DMS 273 (cell line): ENCODE measurements around the gene STX3.

ENCODE experiments used
- DNase-seq: peaks from one replicate; lab custom pipeline; 2025; ENCODE audit not compliant: unreplicated experiment; lab: John Stamatoyannopoulos, UW

STX3 gene

DNA sequence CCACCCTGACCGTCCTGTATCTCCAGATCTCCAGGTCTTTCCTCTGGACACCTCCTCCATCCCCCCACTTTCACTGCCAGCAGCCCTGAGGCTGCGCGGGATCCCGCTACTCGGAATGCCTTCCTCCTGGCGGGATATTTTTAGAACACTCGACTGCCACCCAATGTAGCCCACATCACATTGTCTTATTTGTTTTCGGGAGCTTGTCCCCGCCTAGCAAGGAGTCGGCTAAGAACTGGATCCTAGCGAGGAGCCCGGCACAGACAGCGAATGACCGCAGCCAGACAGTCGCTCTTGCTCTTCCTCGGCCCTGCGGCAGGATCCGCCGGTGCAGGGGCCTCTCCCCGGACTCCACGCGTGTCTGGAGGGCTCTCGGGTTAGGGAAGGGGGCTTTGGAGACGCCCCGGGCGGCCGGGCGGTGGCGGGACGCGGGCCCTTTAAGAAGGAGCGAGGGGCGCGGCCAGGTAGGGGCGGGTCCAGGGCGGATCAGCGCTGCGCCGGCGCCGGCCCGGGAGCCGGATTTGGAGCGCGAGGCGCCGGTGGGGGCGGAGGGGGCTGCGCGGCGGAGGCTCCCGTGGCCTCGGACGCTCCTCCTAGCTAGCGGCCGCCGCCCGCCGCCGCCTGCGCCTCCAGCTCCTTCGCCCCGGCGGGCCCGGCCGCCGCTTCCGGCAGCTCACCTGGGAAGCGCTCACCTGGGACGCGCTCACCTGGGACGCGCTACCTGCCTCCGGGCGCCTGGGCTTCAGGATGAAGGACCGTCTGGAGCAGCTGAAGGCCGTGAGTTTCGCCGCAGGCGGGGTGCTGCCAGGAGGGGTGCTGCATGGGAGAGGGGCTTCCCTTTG, at the start of gene STX3:
Gene STX3 (plus strand): TSS at position 518 of the 842 bp plus-strand sequence. CDS start 230 bp downstream, at position 748.
- peak; percentile 69 for DNase-seq

- DNase-seq, result no peak
These were observed 48.5 kb upstream of the STX3 start for GRCh38 chr11:59706518-59707285.

DNA sequence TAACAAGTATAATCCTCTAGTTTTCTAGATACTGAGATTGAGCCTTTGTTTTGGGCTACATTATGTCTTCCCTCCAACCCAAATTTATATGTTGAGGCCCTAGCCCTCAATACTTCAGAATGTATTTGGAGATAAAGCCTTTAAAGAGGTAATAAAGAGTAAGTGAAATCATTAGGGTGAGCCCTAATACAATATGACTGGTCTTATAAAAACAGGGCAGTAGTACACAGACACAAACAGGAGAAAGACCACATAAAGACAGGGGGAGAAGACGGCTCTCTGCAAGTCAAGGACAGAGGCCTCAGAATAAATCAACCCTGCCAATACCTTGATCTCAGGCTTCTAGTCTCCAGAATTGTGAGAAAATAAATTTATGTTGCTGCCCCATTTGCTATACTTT, 47.8 kb upstream of the STX3 start:
- DNase-seq, result no peak

GRCh38 chr11:59708537-59708936, 46.6 kb upstream of the STX3 start:
- DNase-seq, result no peak

DNA sequence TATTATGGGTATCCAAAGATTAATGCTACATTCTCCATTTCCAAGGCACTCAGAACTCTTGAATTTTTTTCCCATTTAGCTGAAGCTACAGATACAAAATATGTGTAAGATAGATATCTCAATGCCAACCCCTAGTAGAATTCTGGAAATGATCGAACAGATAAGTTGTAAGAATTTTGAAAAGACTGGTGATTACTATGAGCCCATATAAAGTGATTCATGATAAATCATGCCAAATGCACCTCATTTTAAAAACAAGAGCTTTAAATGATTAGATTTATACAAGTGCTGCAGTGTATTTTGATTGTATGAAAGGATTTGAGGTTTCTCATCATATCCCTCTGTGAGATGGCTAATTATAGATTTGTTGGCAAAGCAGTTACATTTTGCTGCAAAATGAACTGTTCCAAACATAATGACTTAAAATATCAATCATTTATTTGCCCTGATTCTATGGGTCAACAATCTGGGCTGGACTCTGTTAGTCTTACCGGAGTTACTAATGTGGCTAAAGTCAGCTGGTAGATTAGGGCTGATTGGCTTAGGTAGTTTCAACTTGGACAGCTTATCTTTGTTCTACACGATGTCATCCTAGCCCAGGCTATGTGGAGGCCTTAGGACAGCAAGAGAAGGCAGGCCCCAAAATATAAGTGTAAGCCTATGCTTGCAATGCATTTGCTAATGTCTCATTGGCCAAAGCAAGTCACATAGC, 44.9 kb upstream of the STX3 start:
- DNase-seq, result no peak

DNA sequence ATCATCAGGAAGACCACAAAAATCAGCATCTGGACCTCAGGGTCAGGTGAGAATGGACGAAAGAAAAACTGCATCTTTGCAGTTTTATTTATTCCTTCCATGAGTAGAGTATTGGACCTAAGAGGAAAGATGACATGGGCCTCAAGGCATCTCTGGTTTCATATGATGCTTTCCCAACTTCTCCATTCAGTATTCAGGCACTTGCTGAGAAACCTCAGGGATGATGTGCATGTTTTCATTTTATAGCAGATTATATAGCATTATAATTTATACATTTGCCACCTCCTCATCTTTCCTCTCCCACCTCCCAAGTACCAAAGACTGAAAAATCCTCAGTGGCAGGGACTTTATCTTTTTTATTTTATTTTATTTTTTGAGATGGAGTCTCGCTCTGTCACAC, 41.4 kb upstream of the STX3 start, which contains the start of gene OR10V1:
Gene OR10V1 (minus strand): TSS at position 101 of the 400 bp plus-strand sequence. CDS start 0 bp downstream, at position 101.
- DNase-seq, result no peak

DNA sequence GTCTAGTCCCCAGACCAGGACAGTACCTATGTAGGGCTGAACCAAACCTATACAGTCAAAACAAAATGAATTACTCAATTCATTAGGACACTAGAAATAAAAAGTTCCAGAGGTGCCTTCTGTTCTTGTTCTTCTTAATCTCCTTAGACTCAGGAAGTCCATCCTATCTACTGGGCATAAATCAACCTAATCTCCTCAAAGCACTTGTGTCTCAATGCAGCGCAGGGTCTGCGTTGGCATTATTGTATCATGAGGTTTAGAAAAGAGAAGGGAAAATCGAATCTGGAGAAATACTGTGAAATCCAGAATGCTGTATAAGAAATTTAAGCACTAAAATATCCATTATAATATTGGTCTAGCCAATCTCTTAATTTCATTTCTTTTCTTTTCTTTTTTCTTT, 39.1 kb upstream of the STX3 start:
- DNase-seq, result no peak

- no peak for DNase-seq
These were observed 35.6 kb upstream of the STX3 start for GRCh38 chr11:59719556-59719955.

GRCh38 chr11:59724066-59724465, 31.1 kb upstream of the STX3 start:
- no peak for DNase-seq

DNA sequence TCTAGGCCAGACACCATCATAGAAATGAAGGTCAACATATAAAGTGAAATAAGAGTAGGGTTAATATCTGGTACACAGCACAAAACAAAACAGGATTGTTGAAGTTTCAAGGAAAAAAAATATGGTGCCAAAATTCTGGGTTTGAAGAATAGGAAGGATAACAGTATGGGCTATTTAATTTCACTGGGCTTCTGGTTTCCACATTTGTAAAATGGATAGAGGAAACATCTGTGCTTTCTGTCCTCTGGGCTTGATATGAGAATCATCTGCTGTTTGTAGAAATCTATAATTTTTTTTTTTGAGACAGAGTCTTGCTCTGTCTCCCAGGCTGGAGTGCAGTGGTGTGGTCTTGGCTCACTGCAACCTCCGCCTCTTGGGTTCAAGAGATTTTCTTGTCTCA, 27.8 kb upstream of the STX3 start:
- DNase-seq, result no peak

- no peak for DNase-seq
These were observed 27.0 kb upstream of the STX3 start for GRCh38 chr11:59728154-59728553.

DNA sequence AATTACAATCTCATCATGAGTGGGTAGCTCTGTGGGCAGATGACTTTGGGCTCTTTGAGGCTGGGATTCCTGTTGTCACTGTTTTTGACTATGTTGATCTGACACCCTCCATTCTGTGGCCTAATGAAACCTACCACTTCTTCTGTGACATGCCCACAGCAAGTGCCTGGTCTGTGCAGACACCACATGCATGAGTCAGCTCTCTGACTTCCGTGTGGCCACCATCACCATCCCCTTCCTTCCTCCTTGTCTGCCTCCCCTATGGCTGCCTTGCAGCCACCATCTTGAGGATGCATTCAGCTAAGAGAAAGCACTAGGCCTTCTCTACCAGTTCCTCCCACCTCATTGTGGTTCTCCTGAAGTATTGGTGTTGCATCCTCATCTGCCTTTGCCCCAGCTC, 26.3 kb upstream of the STX3 start:
- DNase-seq, result no peak

DNA sequence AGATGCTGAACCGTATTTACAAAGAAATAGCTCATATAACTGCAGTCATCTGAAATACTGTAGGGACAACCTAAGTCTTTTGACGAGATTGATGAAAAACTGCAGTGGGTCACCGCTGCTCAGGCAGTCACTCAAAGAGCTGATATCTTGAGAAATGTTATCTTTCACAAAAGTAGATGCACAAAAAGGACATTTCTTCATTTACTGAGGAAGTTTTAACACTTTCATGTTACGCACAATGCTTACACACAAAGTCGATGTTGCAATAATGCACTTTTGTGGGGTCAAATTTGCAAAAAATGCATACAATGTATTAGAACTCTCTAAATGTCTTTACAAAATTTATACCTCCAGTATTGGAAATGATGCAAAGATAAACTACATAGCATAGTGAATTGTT, 25.3 kb upstream of the STX3 start:
- DNase-seq, result no peak

DNA sequence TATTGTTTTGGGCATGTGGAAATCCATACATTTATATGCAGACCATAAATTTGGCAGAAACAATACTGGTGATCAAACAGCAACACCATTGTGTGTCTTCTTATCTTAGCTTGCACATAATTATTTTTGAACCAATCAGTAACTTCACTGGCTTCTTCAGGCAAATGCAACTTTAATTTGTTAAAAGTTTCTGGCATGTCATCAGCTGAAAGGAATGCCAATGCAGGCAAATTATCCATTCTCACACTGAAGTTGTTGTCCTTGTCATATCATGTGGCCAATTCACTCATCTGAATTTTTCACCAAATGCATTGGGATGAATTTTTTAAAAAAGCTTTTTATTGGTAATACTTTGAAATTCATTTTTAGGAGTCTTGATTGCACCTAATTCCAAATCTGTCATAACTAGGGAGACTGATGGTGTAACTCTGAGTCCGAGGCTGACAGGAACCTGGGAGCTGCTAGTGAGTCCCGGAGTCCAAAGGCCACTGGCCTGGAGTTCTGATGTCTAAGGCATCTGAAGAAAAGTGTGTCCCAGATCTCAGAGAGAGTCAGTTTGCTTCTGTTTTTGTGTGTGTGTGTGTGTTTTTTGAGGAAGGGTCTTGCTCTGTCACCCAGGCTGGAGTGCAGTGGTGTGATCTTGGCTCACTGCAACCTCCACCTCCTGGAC, 24.1 kb upstream of the STX3 start:
- DNase-seq, result no peak

DNA sequence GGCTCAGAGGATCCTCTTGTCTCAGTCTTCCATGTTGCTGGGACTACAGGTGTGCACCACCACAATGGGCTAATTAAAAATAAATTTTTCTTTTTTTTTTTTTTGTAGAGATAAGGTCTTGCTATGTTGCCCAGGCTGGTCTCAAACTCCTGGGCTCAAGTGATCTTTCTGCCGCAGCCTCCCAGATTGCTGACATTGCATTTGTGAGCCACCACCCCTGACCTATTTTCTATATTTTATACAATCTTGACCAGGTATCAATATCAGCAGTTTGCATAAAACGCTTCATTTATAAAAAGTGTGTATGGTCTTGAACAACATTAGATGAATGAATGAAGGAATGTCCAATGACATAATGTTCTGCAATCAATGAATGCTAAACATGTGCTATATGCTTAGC, 9.1 kb upstream of the STX3 start:
- no peak for DNase-seq

- peak; percentile 81 for DNase-seq
These were observed 1.3 kb upstream of the STX3 start for GRCh38 chr11:59753650-59754493.

DNA sequence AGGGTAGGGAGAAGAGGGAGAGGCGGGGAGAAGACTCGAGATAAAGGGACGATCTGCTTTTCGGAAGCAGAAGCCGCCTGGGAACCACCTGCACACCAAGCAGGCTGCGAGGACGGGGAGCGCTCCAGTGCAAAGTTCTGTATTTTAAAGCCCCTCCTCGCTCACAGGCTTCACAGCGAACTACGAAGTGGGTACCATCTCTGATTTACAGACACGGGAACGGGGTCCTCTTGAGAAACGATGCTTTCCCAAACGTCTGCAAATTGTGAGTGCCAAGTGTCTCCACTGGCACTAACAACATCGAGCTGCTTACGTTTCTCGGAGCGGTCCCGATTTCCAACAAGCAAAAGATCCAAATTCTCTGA, 700 bp upstream of the STX3 start:
- DNase-seq, result peak; percentile 38

GRCh38 chr11:59755701-59756557, 753 bp downstream of the STX3 start:
- peak; percentile 55 for DNase-seq

DNA sequence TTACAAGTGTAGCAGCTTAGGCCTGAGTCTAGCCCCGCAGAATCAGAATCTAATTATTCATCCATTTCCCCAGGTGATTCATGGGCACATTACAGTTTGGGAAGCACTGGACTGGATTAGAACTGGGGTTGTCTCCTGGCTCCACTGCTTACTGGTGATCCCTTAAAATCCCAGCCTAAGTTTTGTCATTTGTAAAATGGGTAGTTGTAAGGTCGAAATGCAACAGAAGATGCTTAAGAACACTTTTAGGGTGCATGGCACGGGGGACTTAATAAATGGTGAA, 1.3 kb downstream of the STX3 start:
- DNase-seq, result no peak
